Left lobe of liver (tissue), 2 donors: Measurements from ENCODE around the gene MAP6. TPM values are rescaled to one million over a fixed set of nuclear protein-coding genes. Genes with fewer than 3 reads are reported as not detected.
A peak's percentile ranks its signal among the peaks of the same experiment; 100 is the strongest.

Source experiments
- ATAC-seq: fragments of 200-7000 bp; cut with Tn5 transposase; one replicate; pipeline ENCODE4 v1.9.1; 2020; ENCODE audit warnings: mild to moderate bottlenecking, moderate library complexity
- DNase-seq: peaks from one replicate; pipeline ENCODE4 v3.0.0-alpha.2; 2020; ENCODE audit warnings: low spot score
- total RNA-seq: library from RNA; stranded (reverse); gene quantifications from one replicate; pipeline ENCODE4 v1.2.1, GENCODE V29; 2021
- donor health status: DM: no; HTN: no; CAD: no; lungs with moderate emphysema.
- donor health status: DM: no; HTN: yes; CAD: no.

The MAP6 gene
- total RNA-seq, 1 donor from 2014 or later, result 0.33 TPM

DNA sequence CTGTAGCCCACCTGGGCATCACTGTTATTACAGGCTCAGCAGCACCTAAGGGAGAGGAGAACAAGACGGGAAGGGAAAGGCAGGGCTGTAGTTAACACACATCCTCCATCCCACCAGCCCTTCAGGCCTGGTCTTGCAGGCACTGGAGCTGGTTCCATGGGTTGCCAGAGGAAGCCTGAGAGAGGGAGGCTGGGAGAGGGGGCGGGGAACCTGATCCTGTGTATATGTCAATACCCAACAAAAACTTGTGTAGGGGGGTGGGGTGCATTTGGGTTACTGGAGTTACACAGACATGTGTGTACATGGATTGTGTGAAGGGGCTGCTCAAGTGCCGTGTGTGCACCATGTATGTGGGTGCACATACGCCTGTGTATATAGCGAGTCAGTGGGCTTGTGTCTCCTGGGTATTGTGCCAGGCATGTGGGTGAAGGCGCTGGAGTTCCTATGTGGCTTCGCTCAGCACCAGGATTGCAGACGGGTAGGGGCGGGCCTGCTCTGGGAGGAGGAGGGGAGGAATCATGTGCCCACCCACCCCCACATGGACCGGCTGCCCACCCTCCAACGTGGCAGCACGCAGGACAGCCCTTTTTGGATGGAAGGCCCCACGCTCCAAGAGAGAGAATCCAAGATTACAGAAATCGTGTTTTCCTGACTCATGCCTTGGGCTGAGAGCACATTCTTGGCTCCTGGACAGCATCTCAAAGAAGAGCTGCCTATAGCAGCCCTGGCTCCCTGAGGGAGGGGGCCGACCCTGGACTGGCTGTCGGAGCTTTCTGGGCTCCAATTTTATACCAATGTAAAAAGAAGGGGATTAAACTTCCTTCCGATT, 111.0 kb downstream of the MAP6 start:
- no peak for ATAC-seq
- no peak for DNase-seq

DNA sequence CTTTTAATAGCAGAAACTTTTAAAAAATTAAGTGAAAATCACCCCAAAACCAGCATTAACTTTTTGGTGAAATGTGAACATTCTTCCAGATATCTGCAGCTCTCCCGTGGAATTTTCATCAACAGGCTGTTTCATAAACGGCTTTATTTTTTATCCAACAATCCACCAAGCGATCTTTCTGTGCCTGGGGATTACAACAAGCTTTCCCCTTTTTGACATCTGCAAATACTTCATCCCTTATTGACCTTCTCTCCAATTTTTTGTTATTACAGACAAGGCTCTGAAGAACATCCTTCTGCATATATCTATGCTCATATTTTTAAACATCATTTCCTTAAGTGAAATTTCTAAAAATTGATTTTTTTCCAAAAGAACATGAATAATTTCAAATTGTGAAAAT, 112.6 kb downstream of the MAP6 start:
- ATAC-seq (no peak), DNase-seq (no peak)

DNA sequence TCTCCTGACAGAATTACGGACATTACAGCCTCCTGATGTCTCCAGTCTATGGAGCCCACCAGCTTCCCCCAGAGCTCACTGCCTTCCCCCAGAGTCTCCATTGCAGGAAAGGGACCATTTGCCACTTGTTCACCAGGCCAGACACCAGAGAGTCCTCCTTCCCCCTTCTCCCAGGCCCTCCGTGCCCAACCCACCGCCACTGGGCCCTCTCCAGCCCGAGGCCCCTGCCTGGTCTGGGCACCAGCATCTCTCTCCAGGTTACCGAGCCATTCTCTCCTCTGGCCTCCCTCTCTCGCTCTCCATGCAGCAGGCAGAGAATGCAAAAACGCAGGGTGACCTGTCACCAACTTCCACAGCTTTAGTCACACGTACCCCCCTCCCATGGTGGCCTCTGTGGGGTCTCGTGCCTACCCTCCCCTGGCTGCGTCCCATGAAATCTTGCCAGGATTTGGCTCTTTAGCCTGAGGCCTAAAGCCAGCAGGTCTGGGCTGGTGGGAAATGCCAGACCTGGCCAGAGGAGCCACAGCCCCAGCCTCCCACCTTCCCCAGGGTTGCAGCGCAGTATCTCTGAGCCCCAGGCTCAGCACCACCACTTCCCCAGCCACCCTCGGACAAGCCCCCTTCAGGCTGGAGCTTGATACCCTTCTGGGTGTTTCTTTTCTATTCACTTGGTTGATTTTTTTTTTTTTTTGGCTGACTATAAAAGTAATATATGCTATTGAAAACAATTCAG, 113.6 kb downstream of the MAP6 start:
- DNase-seq (no peak), ATAC-seq (no peak)

DNA sequence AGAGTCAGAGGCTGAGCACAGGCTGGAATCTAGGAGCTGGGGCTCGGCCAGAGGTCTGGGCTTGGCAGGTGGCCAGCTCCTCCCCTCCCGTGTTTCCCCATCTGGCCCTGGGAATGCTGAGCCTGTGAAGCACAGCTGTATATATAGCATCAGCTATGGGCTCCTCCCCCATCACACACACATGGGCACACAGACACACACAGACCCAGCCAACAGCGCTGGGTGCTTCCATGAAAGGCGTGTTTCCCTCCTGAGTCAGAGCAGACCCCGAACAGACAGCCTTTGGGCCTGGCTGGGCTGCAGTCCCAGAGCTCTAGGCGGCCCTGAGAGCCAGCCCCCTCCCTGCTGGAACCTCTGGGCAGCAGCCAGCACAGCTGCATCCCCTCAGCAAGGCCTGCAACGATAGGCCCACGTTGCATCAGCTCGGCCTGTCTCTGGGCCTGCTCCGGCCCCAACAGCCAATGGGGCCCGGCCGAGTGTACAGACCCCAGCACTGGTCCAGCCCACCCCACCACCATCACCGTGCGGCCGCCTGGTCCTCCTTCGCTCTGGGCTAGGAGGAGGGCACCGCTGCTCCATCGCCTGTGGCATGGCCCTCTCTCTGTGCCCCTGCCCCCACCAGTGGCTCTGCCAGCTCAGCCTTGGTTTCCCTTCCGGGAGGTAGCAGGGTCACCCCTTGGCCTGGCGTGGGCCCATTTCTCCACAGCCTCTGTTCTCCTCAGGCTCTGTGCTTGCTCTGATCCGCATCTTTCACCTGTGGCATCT, 114.4 kb downstream of the MAP6 start:
- DNase-seq, result peak; percentile 58
- ATAC-seq, result peak; percentile 64

DNA sequence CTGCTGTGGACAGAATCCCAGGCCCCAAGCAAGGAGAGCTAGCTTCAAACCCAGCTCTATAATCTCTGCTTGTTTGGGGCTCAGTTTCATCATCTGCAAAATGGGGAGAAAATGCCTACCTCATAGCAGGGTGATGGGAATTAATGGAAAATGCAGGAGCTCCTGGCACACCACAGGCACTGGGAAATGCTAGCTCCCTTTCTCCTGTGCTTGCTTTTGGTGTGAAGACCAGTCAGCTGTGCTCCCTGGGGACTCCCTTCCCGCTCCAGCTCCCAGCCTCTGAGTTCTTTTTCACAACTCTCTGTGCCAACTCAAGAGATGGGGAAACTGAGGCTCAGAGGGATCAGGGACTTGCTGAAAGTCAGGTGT, 115.0 kb downstream of the MAP6 start:
- no peak for ATAC-seq
- DNase-seq, result no peak

DNA sequence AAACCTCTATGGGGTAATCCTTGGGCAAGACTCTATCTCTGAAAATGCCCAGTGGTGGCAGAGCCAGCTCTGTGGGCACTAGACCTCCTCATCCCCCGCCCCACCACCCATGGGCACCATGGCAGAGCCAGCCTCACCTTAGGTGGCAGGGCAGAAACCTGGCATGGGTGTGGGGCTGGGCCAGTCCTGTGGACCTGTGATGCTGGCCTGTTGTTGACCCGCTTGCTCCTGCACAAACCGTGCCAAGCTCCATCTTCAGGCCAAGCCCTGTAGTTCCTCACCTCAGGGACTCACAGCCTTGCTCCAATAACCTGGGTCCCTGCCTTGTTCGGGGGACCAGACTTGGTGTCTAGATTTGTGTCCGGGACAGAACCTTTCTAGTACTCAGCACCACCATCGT, 115.7 kb downstream of the MAP6 start:
- ATAC-seq, result no peak
- no peak for DNase-seq

DNA sequence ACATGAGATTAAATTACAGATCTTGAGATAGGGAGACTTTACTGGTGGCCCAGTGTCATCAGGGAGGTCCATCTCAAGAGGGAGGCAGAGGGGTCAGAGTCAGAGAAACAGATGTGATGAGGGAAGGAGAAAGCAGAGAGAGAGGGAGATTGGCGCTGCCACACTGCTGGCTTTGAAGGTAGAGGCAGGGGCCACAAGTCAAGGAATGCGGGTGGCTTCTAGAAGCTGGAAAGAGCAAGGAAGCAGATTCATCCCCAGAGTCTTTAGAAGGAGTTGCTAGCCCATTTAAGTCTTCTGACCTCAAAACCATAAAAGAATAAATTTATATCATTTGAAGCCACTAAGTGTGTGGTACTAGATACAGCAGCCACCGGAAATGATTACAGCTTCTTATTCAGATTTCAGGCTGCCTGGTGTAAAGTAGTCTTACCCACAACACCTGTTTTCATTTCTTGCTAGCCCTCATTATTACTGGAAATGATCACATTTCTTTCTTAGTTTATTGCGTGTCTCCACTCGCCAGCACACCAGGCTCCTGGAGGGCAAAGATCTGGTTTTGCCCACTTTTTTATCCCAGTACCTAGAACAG, 119.4 kb downstream of the MAP6 start:
- DNase-seq, result no peak
- ATAC-seq, result no peak

DNA sequence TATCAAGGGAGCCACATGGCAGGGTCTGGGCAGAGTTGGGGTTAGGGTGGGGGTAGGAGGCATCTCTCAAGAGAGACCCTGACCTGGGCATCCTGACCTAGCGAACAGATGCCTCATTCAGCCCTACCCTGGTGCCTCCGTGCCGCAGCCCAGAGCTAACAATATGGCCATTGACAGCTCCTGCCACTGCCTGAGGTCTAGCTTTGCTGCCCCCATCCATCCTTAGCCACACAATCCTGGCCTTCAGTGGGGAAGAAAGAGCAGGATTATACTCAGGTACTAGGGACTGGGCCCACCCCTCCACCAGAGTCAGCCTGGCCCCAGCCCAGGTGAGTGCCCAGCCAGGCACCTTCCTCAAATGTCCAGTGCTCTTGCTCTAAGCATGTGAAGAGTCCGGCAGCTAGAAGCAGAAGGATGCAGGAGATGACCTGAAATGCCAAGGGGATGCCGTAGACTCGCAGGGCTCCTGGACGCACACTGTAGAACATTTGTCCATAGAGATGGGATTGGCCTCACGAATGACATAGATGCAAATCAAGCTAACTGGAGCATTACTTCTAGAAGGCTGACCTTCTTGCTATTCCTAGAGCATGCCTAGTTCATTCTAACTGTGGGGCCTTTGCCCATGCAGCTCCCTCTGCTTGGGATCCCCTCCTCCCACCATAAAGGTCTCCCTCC, 120.1 kb downstream of the MAP6 start:
- ATAC-seq, result no peak
- DNase-seq, result no peak

DNA sequence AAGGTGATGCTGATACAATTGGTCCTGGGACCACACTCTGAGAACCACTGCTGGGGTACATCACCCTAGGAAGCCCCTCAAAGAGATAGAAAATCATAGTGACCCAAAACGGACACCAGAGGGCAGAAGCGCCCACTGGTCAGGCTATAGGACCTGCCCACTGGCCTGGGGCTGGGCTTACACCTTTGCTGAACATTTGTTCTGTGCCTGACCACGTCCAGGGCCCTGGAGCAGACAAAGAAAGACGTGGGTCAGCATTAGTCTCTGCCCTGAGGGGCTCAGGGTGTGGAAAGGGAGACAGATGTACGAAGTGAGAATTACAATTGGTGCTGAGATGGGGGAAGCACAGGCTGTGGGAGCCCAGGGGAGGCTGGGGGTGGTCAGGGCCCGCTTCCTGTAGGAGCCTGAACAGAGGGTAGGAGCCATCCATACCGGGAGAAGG, 121.2 kb downstream of the MAP6 start:
- DNase-seq, result peak; percentile 65
- peak; percentile 96 for ATAC-seq

DNA sequence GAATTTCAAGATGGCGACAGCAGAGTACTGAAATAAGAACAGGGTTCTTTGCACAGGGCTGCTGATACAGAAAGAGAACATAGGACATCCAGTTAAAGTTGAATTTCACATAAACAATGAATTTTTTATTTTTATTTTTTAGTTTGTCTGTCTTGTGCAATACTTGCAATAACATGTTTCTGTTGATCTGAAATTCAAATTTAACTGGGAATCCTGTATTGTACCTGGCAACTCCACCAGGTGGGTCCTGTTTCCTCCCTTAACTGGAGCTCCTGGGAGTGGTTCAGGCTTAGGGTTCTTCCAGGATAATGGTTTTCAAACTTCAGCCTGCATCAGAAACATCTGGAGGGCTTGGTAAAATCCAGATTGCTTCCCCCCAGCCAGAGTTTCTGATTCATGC, 121.7 kb downstream of the MAP6 start:
- ATAC-seq (no peak), DNase-seq (no peak)

DNA sequence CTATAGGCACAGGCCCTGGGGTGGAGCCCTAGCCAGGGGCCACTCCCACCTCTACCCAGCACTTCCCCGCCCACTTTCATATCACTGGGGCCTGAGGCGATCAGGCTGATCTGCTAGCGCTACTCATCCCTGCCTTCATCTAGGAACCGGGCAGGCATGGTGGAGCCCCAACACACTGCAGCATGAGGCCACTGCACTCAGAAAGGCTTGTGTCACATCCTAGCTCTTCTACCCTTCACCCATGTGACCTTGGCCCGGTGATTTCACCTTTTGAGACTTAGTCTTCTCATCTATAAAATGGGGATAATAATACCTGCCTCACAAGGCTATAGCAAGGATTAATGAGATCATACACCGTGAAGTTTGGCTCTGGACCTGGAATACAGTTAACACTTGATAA, 125.0 kb downstream of the MAP6 start:
- no peak for ATAC-seq
- no peak for DNase-seq

DNA sequence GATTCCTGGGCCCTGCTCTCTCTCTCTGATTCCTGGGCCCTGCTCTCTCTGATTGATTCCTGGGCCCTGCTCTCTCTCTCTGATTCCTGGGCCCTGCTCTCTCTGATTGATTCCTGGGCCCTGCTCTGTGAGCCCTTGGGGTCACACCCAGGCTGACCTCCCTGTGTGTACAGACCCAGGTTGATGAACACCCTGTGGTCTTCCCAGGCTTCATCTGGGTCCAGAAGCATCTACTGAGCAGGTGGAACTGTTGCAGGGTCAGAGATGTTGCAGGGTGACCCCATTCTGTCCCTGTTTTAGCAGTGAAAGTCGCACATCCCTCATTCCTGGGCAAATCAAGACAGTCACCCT, 126.8 kb downstream of the MAP6 start:
- no peak for ATAC-seq
- DNase-seq, result no peak

DNA sequence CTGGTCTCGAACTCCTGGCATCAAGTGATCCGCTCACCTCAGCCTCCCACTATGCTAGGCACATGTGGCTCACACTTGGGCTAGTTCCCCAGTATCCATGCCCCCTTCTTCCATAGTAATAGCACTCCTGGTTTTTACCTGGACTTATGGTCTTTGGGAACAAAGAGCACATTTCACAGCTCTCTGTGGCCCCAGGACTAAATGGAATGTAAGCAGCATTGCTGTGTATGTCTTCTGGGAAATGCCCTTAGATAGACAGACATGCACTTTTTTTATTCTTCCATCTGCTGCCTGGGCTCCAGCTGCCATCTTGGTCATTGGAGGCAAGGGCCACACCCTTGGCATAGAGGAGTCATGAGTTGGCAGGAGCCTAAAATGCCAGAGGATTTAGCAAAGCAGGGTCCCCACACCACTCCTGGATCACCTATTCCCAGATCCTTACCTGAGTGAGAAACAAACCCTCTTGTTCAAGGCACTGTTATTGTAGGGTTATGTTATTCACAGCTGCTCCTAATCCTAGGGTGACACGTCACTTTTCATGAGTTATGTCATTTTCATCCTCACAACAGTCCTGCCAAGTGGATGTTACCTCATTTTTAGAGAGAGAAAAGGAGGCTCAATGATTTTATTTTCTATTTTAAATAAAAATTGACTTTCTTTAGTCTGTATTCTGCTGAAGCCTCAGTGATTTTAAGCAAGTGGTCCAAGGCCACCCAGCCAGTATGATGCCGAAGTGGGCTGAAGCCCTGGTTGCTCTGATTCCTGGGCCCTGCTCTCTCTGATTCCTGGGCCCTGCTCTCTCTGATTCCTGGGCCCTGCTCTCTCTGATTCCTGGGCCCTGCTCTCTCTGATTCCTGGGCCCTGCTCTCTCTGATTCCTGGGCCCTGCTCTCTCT, 127.4 kb downstream of the MAP6 start:
- ATAC-seq (no peak), DNase-seq (no peak)

DNA sequence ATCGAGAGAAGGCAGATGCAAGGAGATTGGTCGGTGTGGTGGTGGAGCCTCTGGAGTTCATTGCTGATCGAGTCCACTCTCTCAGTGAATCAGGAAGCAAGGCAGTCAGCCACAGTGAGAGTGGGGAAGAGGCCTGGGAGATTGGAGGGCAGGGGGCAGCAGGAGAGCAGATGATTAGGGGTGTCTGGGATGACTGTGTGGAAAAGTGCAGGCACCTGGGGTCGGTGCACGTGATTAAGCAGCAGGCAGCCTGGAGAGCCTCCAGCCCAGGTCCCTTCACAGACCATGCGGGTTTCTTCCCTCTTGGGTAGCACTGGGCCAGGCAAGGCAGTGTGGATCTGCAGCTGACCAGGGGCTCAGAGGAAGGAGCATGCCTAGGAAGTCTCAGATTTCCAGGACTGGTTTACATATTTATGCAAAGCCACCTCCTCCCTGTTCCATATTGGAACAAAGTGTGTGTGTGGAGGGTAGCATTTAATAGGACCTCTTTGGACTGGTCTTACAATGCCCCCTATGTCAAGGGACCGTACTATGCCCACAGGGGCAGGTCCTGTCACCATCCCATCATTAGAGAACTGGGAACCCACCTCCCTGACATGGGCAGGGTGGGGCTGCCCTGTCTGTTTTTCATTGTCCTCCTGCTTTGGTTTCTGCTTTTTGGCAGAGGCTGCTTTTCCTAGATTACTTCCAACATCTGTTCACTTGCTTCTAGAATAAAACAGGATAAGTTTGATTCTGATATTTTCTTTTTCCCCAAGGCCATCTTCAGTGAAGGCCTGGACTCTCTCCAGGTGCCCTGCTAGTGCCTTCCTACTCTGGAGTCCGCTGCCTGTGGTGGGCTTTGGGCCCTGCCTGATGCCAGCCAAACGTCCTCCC, 129.1 kb downstream of the MAP6 start:
- DNase-seq (no peak), ATAC-seq (no peak)

DNA sequence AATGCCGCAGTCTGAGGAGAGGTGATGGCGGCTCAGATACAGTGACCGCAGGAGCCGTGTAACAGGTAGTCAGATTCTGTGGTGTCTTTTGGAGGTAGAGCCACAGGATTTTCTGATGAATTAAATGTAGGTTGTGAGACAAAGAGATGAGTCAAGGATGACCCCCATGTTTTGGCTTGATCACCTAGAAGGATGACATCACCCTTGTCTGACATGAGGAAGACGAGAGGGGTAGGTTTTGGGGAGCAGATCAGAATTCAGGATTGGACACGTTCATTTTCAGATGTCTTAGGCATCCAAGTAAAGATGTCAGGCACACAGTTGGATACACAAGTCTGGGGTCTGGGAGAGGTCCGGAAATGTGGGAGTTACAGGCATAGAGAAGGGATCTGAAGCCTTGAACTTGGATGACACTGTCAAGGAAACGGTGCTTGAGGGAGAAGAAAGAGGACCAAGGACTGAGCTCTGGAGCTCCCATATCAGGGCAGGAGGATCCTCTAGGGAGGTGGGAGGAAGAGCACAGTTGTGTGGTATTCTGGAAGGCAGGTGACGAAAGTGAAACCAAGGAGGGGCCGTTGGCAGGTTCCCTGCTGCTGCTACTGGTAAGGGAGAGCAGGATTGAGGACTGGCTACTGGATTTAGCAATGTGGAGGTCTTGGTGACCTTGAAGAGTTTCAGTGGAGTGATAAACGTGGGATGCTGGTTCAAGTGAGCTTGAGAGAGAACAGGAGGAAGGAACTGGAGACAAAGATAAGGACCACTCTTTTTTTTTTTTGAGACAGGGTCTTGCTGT, 130.5 kb downstream of the MAP6 start:
- DNase-seq, result no peak
- ATAC-seq, result no peak

DNA sequence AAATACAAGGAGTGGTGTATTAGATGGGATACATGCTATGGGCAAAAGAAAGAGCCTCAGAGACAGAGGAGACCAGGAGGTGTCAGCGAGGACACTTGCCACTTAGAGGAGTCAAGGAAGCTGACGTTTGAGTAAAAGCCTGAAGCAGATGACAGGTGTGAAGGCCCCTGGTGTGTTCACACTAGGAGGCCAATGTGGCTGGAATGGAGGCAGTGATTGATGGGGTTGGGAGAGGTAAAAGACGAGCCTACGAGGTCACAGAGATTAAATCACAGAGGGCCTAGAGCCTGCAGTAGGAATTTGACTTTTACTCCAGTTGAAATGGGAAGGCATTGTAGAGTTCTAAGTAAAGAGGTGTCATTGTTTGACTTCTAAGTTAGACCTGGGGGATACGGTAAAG, 131.1 kb downstream of the MAP6 start:
- DNase-seq (no peak), ATAC-seq (no peak)
